B cell (primary cell): Measurements from ENCODE around the gene ZMYM2.

ENCODE experiments used
- EZH2 ChIP-seq: IDR thresholded peaks from 2 replicates; pipeline ENCODE4 v1.6.1; 2012; ENCODE audit warnings: borderline replicate concordance, low read depth, mild to moderate bottlenecking, moderate library complexity, low read length; ENCODE audit not compliant: insufficient read depth, poor library complexity, severe bottlenecking
- TF ChIP-seq, protein P1 (sequence below): fragments of 200-600 bp; IDR thresholded peaks from one replicate; pipeline ENCODE4 v1.8.0; 2022; ENCODE audit warnings: antibody characterized with exemption, mild to moderate bottlenecking

DNA sequence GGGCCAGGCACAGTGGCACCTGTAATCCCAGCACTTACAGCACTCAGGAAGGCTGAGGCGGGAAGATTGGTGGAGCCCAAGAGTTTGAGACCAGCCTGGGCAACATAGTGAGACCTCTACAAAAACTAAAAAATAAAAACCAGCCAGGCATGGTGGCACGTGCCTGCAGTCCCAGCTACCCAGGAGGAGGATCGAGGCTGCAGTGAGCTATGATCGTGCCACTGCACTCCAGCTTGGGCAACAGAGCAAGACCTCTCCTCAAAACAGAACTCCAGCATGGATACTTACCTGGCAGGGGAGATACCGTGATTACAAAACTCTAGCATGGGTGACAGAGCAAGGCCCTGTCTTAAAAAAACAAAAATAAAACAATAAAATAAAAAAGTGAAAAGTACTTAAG, 107.0 kb downstream of the ZMYM2 start:
- TF ChIP-seq, protein P1, sequence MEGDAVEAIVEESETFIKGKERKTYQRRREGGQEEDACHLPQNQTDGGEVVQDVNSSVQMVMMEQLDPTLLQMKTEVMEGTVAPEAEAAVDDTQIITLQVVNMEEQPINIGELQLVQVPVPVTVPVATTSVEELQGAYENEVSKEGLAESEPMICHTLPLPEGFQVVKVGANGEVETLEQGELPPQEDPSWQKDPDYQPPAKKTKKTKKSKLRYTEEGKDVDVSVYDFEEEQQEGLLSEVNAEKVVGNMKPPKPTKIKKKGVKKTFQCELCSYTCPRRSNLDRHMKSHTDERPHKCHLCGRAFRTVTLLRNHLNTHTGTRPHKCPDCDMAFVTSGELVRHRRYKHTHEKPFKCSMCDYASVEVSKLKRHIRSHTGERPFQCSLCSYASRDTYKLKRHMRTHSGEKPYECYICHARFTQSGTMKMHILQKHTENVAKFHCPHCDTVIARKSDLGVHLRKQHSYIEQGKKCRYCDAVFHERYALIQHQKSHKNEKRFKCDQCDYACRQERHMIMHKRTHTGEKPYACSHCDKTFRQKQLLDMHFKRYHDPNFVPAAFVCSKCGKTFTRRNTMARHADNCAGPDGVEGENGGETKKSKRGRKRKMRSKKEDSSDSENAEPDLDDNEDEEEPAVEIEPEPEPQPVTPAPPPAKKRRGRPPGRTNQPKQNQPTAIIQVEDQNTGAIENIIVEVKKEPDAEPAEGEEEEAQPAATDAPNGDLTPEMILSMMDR, result no peak
- no peak for TF ChIP-seq EZH2
